ENCODE measurements around the gene GPC4.

GRCh38 chrX:133392671-133393070 is 22.6 kb downstream of the GPC4 start:
- TF ChIP-seq CTCF (IDR thresholded peaks at IDR 0.05) (no peak), POLR2A (IDR thresholded peaks at IDR 0.05) (no peak), POLR2AphosphoS5 (IDR thresholded peaks at IDR 0.05) (no peak)

Measured in prostate gland (tissue), 2 donors.